Activated T-cell treated with anti-CD3 and anti-CD28 coated beads for 48 hours (primary cell): Measurements from ENCODE around the gene TPM3.
"Not testable (repeated sequence)": the region's sequence is repeated elsewhere in the genome, so short reads cannot be mapped to it uniquely, and the experiment has no call there.

ENCODE experiments used
- DNase-seq: peaks from one replicate; pipeline ENCODE4 v3.0.0-alpha.2; 2020; ENCODE audit warnings: low read depth

TPM3 gene

DNA sequence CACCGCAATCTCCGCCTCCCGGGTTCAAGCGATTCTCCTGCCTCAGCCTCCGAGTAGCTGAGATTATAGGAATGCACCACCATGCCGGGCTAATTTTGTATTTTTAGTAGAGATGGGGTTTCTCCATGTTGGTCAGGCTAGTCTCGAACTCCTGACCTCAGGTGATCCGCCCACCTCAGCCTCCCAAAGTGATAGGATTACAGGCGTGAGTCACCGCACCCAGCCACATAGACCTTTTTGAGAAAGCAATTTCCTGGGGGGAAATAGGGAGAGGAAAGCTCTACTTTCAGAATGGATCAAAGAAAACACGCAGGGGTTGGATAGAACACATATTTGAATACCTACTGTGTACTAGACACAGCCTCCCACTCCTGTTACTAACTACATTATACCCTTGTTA lies 13.9 kb upstream of the TPM3 start:
- DNase-seq, result not testable (repeated sequence)

DNA sequence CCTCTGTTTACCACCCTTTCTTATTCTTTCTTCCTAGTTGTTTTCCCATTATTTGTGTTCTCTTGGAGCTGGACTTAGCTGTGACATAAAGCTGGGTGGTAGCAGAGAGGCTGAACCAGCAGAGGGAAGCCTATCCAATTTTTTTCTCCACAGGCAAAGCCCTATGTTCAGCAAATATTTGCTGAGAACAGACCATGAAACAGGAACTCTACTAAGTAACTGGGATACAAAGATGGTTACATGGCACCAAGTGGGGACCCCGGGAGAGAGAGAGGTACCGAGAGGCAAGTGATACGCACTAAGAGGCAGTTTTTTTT lies 7.6 kb upstream of the TPM3 start:
- no peak for DNase-seq

DNA sequence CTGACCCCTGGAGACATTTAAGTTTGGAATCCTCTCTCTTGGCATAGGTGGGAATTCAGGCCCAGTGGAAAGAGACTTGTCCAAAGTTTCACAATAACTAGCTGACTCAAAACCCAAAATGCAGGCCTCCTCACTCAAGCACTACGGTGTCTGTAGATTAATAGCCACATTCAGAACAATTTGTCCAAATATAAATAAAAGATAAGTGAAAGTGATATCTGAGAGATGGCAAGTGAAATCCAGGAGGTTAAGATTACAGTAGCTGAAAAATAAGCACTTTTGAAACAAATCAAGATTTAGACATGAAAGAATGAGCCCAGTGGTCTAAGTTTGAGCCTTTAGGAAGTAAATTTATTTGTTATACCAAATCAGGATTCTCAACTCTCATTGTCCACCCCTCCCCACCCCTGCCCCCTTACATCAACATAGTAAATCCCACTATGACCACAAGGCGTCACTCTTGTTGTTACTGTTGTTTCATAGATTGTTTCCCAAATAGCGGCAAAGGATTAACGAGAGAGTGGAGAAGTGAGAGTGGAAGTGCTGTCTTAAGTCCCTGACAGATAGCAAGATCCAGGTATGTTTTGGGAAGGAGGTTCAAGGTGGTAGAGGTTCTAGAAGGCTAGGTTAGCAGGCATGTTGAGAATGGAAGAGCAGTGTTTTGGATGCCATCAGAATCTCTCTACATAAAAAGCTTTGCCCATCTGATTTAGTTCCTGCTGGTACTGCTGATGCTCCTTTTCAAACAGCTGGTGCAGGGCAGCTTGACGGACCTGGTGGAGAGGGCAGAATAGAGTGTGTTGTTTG lies 7.1 kb upstream of the TPM3 start:
- no peak for DNase-seq

DNA sequence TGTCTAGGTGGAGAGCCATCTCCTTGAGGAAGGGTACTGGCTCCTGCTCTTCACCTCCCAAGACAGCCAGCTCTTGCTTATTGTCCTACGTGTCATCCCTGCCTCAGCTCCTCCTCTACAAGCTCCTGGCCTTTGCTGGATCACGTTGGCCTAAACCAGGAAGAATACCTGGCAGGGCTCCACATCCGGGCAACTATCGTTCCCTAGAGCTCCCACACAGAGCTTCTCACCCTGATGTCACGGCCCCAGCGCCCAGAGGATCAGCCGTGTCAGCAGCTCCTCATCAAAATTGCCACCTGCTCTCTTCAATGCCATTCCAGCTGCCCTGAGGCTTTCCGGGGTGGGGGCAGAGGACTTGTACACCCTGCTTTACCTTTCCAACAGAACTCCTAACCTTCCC lies 1.9 kb upstream of the TPM3 start:
- no peak for DNase-seq

DNA sequence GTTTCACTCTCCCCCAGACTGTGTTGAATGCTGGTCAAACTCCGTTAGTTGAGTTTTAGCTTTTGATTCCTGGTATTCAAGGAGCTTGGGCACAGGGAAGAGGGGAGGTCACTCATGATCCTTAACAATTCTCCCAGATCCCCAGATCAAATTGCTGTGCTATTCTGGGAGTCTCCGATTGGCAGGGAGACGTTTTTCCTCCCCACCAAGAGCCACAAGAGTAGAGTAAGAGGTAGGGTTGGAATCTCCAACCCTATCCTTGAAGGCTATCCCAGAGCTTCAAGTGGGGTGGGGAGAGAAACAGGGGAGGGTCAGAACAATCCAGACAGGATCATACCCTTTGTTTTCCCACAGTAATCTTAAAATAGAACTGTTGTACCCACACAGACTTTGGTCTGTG lies 576 bp upstream of the TPM3 start:
- no peak for DNase-seq

DNA sequence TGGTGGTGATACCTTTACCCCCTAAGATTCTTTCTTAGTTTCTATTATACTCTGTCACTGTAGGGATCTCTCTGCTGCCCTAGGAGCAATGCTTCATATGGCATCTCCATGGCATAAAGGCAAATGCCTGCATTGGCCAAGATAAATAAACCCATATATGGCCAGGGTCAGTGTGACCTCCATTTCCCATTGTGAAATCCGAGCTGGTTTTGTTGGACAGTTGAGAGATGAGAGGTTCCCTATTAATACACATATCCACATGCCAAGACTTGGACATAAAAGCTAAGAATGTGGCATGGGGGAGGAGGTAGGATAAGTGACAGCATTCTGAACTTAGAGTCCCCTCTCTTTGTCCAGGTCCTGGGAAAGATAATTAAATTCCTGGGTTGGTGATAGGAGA lies 1.4 kb downstream of the TPM3 start:
- no peak for DNase-seq

DNA sequence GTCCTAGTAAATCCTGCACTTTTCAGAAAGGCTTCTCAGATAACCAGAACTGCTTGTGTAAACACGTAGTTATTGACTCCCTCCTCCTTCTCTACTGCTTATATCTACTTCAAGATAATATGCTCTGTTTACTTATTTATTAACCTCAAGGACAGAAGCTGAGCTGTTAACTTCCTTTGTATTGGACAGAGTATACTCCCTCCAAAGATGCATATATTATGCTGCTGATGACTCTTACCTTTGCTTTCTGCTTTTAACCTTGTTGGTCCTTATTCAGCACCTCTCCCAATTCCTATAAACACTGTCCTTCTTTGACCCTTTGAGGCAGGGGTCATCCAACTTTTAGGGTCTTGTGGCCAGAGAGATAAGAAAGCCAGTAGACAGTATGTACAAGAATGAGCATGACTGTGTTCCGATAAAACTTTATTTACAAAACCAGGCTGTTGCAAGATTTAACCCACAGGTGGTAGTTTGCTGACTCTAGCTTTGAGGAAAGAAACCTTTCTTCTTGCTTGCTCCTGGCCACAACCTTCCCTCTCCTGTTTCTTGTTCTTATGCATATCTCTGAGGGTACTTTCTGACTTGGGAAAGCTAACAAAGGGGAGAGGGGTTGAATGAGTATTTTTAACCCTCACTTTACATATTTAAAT lies 4.9 kb downstream of the TPM3 start:
- no peak for DNase-seq

DNA sequence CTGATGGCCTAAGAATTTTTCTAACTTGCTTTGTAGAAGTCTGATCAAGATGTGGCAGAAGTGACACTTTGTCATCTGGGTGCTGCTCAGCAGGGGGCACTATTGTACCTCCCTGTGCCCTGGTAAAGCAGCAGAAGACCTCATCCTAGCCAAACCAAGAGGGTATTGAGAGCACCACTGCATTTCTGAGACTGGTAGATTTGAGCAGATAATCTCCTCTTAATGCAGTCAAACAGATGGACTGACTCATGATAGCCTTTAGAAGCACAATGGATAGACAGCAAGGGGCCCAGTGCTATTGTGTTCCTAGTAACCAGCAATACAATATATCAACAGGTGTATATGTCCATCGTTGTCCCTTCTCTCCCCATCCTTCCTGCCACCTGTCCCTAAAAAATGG lies 5.7 kb downstream of the TPM3 start:
- DNase-seq, result peak; percentile 65

DNA sequence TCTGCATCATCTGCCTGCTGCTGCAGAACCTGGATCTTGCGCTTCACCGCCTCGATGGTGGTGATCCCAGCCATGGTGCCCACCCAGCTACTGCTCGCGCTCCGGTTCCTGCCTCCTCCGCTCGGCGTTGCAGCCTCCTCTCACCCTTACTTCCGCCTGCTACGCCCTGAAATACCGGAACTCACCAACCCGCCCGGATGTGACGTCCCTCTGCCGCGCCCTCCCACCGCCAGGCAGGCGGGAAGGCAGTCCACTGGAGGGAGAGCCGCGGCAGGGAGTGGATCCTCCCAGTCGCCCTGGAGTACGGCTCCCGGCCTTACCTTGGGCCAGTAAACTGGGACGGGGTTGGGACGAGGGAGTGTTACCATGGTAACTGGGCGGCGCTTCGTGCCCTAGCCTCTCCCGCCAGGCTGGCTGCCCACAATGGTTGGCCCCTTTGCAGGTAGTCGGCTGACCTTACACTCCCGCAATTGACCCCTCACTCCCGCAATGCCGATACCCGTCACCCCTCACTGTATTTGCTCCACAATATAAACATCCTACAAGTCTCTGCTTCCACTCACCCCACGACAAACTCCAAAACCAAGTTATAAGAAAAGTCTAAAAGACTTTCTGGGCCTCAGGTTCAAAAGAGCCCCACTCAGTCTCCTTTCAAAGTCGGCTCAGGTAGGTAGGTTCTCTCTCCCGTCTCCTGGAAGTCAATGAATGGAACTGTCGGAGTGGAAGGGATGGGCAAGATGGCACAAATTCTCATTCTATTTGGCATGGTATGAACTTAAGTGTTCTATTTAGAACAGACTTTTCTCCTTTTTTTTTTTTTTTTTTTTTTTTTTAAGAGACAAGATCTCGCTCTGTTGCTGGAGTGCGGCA lies 8.6 kb downstream of the TPM3 start:
- peak; percentile 96 for DNase-seq

DNA sequence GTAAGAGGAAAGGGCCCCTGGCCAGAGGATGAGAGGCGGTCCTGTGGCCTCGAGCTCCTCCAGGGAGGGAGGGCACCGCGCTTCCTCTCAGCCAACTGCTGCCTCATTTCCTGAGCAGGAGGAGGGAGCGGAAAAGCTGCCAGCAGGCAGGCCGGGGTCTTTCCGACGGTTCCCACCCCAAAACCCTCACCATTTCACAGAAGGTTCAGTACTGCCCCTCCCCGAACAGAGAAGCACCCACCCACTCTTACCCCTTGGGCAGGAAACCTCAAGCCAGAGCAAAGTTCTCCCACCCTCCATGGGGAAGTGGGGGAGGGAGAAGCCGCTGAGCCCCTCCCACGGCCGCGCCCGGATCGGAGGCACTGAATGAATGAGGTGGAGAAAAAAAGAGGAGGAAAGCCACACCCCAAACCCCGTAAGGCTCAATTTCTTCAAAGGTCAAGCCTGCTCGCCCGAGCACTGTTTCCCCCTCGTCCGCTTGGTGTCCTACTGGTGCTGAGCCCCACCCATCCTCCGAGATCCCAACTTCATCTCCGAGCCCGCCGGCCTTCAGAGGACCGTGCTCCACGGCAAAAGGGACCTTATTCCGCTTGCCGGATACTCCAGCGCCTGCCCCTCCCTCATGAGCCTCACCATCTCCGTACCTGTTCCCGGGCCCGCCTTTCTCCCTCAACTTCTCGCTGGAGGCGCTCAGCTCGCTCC lies 9.4 kb downstream of the TPM3 start:
- DNase-seq, result peak; percentile 77

DNA sequence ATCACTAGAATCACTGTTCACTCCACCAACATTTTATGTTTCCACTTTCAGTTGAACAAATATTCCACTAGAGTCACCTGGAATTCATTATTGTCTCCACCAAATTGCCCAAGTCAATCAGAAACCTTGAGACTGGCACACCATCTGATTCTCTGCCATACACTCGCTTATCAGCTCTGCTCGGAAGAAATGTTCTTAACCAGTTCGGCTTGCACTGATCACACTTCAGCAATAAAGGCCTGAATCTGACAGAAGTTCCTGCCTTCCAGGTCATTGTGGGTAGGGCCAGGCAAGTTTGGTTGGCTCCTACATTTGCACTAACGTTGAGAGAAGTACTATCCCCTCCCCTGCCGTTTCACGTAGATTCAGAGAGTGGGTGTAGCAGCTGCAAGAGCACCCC lies 10.0 kb downstream of the TPM3 start:
- no peak for DNase-seq

DNA sequence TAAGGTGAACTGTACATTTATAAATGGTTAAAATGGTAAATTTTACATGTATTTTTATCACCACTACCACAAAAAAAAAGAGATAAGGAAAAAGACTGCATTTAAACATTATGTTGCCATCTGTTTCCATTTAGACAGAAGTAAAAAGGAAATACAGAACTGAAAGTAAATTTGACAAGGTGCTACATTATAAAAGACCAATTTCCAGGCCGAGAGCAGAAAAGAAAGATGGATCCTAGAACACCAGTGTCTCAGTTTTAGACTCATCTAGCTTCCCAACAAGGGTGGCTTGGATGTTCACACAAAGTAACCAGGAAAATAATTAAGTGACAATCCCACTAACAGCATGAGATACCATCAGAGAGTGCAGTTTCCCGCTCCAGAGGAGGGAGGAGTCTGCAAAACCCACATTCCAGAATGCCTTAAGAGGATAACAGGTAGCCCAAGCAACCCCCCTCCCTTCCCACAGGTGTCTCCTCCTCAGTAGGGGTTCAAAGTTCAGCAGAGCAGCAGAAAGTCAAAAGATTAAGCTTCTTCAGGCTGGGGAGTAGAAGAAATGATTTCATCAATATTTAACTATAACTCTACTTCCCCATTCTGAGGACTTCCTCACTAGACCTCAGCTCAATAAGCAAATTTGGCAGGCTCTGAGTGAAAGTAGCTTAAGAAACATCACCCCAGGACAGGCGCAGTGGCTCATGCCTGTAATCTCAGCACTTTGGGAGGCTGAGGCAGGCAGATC lies 11.8 kb downstream of the TPM3 start:
- no peak for DNase-seq

DNA sequence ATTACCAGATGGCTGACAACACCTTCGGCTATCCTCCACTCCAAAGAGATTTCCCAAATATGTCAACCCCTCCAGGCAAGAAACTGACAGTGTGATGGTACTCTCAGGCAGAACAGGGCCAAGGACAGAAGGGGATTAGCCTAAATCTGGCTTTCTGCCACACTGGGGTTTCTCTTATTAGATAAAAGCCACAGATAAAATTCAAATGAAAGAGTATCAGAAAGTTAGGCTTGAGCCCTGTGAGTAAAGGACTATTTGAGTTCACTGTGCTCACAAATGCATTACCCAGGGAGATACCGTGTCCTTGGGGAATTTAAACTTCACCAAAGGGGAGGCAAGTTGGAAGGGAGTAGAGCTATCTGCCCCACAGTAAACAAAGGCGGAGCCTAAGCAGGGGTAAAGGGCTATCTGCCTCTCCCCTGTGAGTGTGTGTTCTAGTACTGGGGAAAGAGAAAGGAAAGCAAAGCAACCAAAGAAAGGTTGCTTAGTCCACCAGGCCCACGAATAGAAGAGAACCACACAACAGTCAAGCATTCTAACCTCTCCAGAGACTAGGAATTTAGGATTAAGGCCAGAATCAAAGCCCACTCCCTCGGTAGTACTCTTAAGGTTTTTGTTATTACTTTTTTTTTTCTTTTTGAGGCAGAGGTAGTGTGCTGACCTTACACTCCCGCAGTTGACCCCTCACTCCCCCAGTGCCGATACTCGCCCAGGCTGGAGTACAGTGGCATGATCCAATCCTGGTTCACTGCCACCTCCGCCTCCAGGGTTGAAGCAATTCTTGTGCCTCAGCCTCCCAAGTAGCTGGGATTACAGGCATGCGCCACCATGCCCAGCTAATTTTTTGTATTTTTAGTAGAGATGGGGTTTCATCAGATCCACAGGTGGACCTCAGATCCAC lies 12.7 kb downstream of the TPM3 start:
- DNase-seq, result no peak

DNA sequence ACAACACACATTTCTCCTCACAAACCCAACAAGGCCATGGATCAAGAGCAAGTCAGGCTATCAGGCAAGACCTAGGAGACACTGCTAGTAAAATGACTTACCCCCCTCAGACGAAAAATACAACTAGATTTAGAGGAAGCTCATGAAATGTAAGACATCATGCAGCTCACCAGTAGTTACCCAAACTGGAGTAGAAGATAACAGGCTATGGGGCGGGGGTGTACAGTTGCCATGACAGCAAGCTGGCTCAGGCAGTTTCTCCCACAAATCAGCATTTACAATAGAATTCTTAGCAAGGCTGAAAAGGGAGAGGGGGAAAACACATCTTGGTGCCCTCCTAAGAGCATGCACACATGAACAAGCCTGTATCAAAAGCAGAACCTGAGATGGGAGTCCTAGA lies 13.9 kb downstream of the TPM3 start:
- no peak for DNase-seq

DNA sequence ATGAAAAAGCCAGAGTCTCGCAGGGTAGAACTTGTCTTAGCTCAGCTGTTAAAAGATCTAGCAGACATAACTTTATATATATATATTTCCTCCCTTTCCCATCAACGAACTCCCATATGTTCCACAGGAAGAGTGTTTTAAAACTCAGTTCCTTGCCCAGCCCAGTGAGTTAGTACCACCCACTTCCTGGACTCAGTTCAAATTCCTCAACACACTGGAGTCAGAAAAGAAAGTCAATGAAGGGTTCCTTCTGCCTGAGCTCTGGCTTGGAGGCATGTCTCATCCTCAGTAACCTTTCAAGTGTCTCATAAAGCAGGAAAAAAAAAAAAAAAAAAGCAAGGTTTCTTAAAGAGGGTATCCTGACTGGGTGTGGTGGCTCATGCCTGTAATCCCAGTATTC lies 15.6 kb downstream of the TPM3 start:
- no peak for DNase-seq

DNA sequence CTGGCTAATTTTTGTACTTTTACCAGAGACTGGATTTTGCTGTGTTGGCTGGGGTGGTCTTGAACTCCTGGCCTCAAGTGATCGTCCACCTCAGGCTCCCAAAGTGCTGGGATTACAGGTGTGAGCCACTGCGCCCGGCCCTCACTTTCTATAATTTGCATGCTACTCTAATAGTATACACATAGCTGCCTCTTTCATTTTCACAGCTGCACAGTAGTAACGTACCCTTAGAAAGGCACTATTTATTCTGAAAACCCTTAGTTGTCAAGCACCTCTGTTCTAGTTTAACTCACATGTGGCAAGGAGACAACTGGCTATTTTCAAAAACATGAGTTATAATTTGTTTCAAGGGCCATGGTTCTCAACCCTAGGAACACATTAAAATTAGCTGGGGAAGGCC lies 17.2 kb downstream of the TPM3 start:
- DNase-seq, result no peak

DNA sequence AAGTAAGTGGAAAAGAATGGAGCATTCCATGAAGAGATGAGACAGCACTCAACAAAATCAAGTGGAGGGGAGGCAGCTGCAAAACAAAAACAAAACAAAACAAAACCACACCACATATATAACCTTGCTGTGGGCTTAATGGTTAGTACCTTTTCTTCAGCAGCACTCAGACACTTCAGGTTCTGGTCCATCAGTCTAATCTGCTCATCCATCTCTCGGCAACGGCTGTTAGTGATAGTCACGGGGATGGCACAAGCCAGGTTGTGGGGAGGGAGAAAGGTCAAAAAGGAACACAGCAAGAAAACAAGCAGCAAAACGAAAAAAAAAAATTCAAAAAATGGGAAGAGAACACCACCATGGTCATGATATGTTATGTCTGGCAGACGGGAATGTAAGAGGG lies 20.0 kb downstream of the TPM3 start:
- no peak for DNase-seq

DNA sequence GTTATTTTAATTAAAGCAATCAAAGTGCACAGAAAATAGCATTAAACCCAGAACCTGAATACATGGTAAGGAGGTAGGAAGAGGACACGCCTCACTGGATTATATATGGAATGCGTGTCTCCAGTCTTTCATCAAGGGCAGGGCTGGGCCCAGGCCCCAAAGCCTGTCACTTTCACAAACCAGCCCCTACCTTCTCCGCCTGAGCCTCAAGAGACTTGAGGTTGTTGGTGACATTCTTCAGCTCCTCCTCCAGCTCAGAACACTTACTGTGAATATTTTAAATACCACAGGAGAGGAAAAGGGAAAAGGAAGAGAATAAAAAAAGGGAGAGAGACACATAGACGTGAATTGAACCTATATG lies 20.7 kb downstream of the TPM3 start:
- no peak for DNase-seq

DNA sequence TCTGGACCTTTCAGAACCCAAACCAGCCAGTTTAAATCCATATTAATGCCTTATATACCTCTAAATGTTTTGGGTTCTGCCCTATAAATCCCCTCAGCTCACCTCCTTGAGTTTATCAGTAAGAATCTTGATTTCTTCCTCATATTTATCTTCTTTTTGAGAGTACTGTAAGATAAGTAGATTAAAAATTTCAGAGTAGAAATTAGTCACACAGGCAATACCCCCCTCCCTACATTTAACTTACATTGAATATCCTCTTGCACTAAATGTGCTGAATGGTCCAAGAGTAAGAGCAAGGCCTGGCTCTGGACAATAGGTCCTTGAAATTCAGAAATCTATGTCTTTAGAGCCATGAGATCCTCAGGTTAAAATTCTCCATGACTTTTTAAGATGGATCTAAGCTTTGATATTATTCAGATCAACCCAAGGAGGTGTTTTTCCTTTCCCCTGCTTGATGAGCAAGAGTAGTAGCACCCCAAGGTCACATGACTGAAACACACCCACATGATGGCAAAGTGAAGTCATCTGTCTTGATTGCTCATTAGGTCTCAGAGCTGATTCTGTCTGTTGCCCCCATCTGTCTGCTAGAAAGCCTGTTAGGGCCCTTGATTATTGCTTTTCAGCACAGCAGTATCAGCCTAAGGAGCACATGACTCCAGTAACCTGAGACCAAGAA lies 21.2 kb downstream of the TPM3 start:
- DNase-seq, result peak; percentile 44

DNA sequence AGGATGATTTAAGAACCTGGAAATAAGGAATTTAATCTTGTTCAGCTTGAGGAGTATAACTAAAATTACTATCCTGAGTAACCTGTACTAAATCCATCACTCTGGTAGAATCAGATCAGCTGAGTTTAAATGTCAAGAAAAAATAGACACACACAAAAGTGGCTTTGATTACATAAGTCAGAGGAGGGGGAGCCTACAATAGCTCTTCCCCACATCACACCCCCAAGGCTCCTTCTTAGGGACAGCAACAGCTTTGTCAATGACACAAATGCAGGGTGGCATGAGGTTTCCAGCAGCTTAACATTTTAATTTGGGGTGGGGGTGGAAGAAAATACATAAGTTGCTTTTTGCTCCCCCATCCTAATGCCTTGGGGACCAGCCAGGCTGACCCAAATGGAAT lies 24.4 kb downstream of the TPM3 start:
- no peak for DNase-seq
